GM12892 (cell line): ENCODE data around the gene MELK. TPM values are rescaled to one million over a fixed set of nuclear protein-coding genes. Genes with fewer than 3 reads are reported as not detected.
A peak's percentile ranks its signal among the peaks of the same experiment; 100 is the strongest.
"Not testable (repeated sequence)": the region's sequence is repeated elsewhere in the genome, so short reads cannot be mapped to it uniquely, and the experiment has no call there.

Experiments
- DNase-seq: peaks from one replicate; pipeline ENCODE4 v3.0.0; 2011; ENCODE audit not compliant: insufficient read length
- FAIRE-seq: peaks from 2 replicates; lab custom pipeline; 2011; peaks lifted over from hg19 to GRCh38; lab: Jason Lieb, UNC
- POLR2A ChIP-seq: IDR thresholded peaks from 2 replicates; pipeline ENCODE4 v1.6.1; 2011; ENCODE audit warnings: low read depth, low read length, control low read depth
- POLR2AphosphoS5 ChIP-seq: IDR thresholded peaks from 2 replicates; pipeline ENCODE4 v1.6.1; 2011; ENCODE audit warnings: low read depth, low read length, control low read depth
- TAF1 ChIP-seq: IDR thresholded peaks from 2 replicates; pipeline ENCODE4 v1.6.1; 2011; ENCODE audit warnings: low read depth, mild to moderate bottlenecking, control low read depth, low read length, borderline replicate concordance
- polyA plus RNA-seq: library from polyadenylated mRNA; unstranded; fragments of >200 nt; gene quantifications from one replicate; pipeline ENCODE4 v1.2.1, GENCODE V29; 2012; ENCODE audit warnings: missing spikeins, inconsistent platforms; ENCODE audit not compliant: missing spikeins

The MELK gene
- 30.8 TPM for polyA plus RNA-seq

GRCh38 chr9:36572515-36573418 is at the start of gene MELK:
Gene MELK, plus strand, starts transcription at chr9:36572895. Its CDS starts 8,787 bp downstream, at chr9:36581682.
- TF ChIP-seq POLR2A (peak; percentile 88), TAF1 (no peak), POLR2AphosphoS5 (peak; percentile 88)
- peak; percentile 84 for FAIRE-seq
- DNase-seq, result peak; percentile 94

GRCh38 chr9:36530224-36530623 is 42.5 kb upstream of the MELK start:
- TF ChIP-seq POLR2A (no peak), TAF1 (no peak), POLR2AphosphoS5 (no peak)
- no peak for FAIRE-seq
- no peak for DNase-seq

DNA sequence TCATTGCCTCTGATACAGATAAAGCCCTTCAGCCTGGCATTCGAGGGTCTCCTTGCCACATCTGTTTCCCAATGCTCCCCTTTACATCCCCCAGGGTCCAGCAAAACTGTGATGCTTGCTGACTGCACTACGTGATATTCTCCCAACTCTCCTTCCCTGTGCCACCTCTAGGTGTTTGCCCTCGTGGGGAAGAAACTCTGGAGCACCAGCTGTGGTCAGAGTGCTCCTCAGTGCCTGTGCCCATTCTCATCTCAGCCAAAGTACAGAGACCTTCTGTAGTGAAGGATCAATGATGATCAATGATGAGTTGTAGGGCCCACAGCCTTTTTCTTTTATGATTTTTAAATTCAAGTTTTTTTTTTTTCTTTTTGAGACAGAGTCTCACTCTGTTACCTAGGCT is 40.3 kb upstream of the MELK start:
- no peak for DNase-seq
- no peak for FAIRE-seq
- TF ChIP-seq POLR2AphosphoS5, result no peak

- DNase-seq, FAIRE-seq: not testable (repeated sequence)
These were observed 39.0 kb upstream of the MELK start for GRCh38 chr9:36533726-36534125.

DNA sequence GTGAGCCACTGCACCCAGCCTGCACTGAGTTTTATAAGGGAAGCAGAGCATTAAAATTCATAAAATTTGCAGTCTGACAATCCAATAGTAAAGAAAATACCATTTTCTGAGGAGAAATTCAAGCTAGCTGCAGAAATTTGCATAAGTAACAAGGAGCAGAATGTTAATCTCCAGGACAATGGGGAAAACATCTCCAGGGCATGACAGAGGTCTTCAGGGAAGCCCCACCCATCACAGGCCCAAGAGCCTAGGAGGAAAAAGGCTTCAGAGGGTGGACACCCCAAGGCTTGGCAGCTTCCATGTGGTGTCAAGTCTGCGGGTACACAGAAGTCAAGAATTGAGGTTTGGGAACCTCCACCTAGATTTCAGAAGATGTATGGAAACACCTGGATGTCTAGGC is 37.6 kb upstream of the MELK start:
- no peak for TF ChIP-seq TAF1
- TF ChIP-seq POLR2AphosphoS5, result no peak
- no peak for TF ChIP-seq POLR2A
- DNase-seq (no peak), FAIRE-seq (no peak)

DNA sequence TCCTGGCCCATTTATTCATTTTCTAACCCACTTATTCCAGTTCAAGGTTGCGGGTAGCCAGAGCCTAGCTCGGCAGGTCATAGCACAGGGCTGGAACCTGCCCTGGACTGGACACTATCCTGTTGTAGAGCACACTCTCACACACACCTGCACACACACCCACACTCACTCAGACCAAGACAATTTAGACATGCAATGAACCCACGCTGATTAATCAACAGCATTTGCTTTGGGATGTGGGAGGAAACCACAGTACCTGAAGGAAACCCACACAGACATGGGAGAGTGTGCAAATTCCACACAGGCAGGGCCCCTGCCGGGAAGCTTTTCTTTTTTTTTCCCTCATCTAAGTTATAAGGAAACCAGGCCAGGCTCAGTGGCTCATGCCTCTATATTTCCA is 34.8 kb upstream of the MELK start:
- DNase-seq (no peak), FAIRE-seq (no peak)
- no peak for TF ChIP-seq TAF1
- no peak for TF ChIP-seq POLR2AphosphoS5
- no peak for TF ChIP-seq POLR2A

DNA sequence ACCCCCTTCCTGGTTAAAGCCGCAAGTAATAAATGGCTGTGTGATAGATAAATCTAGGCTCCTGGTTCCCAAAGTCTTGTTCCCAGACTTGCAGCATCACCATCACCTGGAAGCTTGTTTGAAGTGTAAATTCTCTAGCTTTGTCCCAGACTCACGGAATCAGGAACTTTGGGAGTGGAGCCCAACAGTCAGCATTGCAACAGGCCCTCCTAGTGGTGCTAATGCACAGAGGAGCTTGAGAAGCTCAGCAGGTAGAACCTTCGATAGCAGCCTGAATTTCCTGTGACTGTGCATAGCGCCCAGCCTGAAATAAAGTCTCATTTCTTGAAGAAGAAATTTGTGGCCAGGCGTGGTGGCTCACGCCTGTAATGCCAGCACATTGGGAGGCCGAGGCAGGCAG is 30.3 kb upstream of the MELK start:
- TF ChIP-seq POLR2AphosphoS5 (no peak), POLR2A (no peak), TAF1 (no peak)
- DNase-seq (no peak), FAIRE-seq (no peak)

DNA sequence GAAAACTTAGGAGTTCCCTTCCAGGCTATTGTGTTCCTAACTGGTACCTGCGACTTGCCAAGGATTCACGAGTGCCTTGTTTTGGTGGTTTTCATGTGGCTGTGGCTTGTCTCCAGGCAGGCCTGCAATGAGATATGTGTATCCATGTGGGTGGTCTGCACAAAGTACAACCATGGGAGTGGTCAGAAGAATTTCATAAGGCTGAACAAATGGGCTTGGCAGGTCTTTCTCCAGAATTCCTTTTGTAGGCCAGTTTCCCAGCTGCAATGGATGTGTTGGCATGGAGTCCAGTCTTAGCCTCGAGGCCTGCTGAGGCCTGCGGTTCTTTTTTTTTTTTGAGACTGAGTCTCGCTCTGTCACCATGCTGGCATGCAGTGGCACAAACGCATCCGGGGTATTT is 28.8 kb upstream of the MELK start:
- no peak for TF ChIP-seq POLR2AphosphoS5
- no peak for TF ChIP-seq POLR2A
- TF ChIP-seq TAF1, result no peak
- no peak for FAIRE-seq
- DNase-seq, result no peak

DNA sequence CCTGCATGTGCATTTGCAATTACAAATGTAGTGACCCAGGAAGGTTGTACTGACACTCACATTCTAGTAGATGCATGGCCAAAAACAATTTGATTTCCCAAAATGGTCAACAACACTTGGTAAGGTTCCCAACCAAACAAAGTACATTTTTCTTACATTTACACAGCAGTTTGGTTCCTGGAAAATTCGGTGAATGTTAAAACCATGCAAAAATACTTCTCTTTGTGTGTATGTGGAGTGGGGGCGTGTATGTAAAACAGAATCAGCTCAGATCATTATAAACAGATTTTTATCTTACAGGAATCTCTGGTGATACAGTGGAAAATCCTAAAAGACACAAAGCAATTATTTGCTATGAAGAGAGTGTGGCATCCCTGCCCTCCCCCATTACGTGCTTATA is 25.1 kb upstream of the MELK start:
- DNase-seq, result no peak
- TF ChIP-seq TAF1 (no peak), POLR2AphosphoS5 (no peak), POLR2A (no peak)
- no peak for FAIRE-seq

GRCh38 chr9:36548454-36548853 is 24.2 kb upstream of the MELK start:
- TF ChIP-seq POLR2A (no peak), TAF1 (no peak)
- FAIRE-seq (no peak), DNase-seq (no peak)

DNA sequence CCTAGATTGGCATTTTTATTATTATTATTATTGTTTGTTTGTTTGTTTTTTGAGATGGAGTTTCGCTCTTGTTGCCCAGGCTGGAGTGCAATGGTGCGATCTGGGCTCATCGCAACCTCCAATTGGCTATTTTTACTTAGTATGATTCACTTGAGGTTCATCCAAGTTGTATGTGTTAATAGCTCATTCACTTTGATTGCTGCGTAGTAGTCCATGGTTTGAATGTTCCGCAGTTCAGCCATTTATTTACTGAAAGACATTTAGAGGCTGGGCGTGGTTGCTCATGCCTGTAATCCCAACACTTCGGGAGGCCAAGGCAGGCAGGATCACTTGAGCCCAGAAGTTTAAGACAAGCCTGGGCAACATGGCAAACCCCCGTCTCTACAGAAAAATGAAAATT is 22.6 kb upstream of the MELK start:
- no peak for FAIRE-seq
- DNase-seq, result no peak

DNA sequence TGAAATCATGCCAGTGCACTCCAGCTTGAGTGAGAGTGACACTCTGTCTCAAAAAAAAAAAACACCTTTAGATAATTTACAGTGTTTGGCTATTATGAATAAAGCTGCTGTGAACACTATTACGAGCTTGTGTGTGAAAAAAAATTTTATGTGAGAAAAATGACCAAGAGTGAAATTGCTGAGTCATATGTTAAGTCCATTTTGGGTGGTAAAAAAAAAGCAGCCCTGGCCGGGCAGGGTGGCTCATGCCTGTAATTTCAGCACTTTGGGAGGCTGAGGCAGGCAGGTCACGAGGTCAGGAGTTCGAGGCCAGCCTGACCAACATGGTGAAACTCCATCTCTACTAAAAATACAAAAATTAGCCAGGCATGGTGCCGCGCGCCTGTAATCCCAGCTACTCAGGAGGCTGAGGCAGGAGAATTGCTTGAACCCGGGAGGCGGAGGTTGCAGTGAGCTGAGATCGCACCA is 22.0 kb upstream of the MELK start:
- not testable (repeated sequence) for DNase-seq, FAIRE-seq

More for the DNA sequence above, 22.6 kb upstream of the MELK start:
- TF ChIP-seq POLR2A, result no peak

DNA sequence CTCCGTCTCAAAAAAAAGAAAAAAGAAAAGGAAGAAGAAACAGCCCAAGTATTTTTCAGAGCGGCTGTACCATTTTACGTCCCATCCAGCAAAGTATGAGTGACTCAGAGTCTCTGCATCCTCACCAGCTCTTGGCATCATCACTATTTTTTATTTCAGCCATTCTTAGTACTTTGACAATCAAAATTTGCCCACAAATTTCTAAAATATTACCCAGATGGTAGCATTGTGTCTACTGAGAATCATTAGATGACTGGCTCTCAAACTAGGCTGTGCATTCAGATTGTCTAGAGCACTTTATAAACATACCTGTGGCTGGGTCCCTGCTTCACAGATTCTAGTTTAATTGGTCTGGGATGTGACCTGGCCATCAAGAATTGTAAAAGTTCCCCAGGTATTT is 21.6 kb upstream of the MELK start:
- FAIRE-seq, result no peak
- TF ChIP-seq POLR2A, result no peak
- no peak for TF ChIP-seq TAF1
- no peak for TF ChIP-seq POLR2AphosphoS5
- DNase-seq, result no peak
